ENCODE results near the gene CMSS1. TPM values are rescaled to one million over a fixed set of nuclear protein-coding genes. Genes with fewer than 3 reads are reported as not detected.

CMSS1 gene
- total RNA-seq, 1 experiment from 2014 or later: 64.1 TPM

GRCh38 chr3:100107221-100107814 lies 289.7 kb downstream of the CMSS1 start:
- no peak for TF ChIP-seq CTCF (IDR thresholded peaks at IDR 0.05 in 2 of 3, conservative IDR thresholded peaks at IDR 0.05 in 1 of 3; ENCODE audit: borderline replicate concordance in 1 of 3, insufficient read depth in 1 of 3, low read depth in 2 of 3, low read length in 2 of 3)
- no peak for TF ChIP-seq FOSL1 (IDR thresholded peaks at IDR 0.05; ENCODE audit: low read depth)
- no peak for TF ChIP-seq RAD21 (IDR thresholded peaks at IDR 0.05; ENCODE audit: low read depth)
- no peak for TF ChIP-seq YY1 (IDR thresholded peaks at IDR 0.05; ENCODE audit: extremely low read depth, insufficient replicate concordance, low read depth, low read length)
- no peak for TF ChIP-seq POLR2AphosphoS5 (IDR thresholded peaks at IDR 0.05; ENCODE audit: low read depth, low read length)
- no peak for TF ChIP-seq ATF3 (IDR thresholded peaks at IDR 0.05)
- no peak for TF ChIP-seq ZNF274 (IDR thresholded peaks at IDR 0.05; ENCODE audit: low read depth, low read length)
- TF ChIP-seq EGR1 (IDR thresholded peaks at IDR 0.05; ENCODE audit: low read depth): no peak
- TF ChIP-seq ZFX (IDR thresholded peaks at IDR 0.05): no peak
- TF ChIP-seq JUND (IDR thresholded peaks at IDR 0.05): no peak
- TF ChIP-seq SIN3A (IDR thresholded peaks at IDR 0.05; ENCODE audit: low read depth): no peak
- TF ChIP-seq EZH2phosphoT487 (IDR thresholded peaks at IDR 0.05; ENCODE audit: borderline replicate concordance): no peak
- TF ChIP-seq POLR2A (IDR thresholded peaks at IDR 0.05; ENCODE audit: borderline replicate concordance, extremely low read depth, insufficient read depth, insufficient read length): no peak
- TF ChIP-seq TCF7L2 (IDR thresholded peaks at IDR 0.05; ENCODE audit: borderline replicate concordance, extremely low read depth, insufficient read depth, insufficient read length): no peak
- TF ChIP-seq CBX3 (IDR thresholded peaks at IDR 0.05; ENCODE audit: low read depth): no peak
- no peak for TF ChIP-seq REST (IDR thresholded peaks at IDR 0.05; ENCODE audit: low read depth)
- no peak for TF ChIP-seq ELF1 (IDR thresholded peaks at IDR 0.05; ENCODE audit: borderline replicate concordance, low read depth)
- no peak for TF ChIP-seq SP1 (IDR thresholded peaks at IDR 0.05; ENCODE audit: low read depth)
- Histone ChIP-seq H3K4me1 (ENCODE audit: control insufficient read depth in 1 of 2, insufficient read depth in 2 of 2, low read length in 2 of 2) (no peaks in the 10 kb centered on the region), H3K4me2 (ENCODE audit: low read length) (no peak overlapping the region), H3K36me3 (ENCODE audit: control insufficient read depth in 1 of 2, insufficient read depth in 2 of 2, low read length in 2 of 2) (no peaks in the 10 kb centered on the region), H3K27me3 (ENCODE audit: insufficient read depth, low read length) (no peaks in the 10 kb centered on the region), H3K79me2 (ENCODE audit: insufficient read depth, low read length) (no peaks in the 10 kb centered on the region), H3K4me3 (replicated peaks in 1 of 2; ENCODE audit: low read depth in 1 of 2, low read length in 2 of 2) (no peak overlapping the region), H4K20me1 (ENCODE audit: insufficient read depth) (no peaks in the 10 kb centered on the region), H3K9me2 (ENCODE audit: insufficient read depth) (no peaks in the 10 kb centered on the region), H2AFZ (ENCODE audit: low read depth, low read length, poor library complexity, severe bottlenecking) (no peak overlapping the region), H3K9me3 (ENCODE audit: control insufficient read depth in 1 of 2, insufficient read depth in 1 of 2, low read depth in 1 of 2, low read length in 2 of 2) (no peaks in the 10 kb centered on the region), H3K27ac (ENCODE audit: low read depth, low read length) (no peak overlapping the region), H3K9ac (ENCODE audit: low read length) (no peak overlapping the region)
- ChIA-PET CTCF (no interaction called here), RAD21 (ENCODE audit: low non-redundant PET in 1 of 2, low total read pairs in 2 of 2, uncharacterized antibody in 2 of 2, unreplicated experiment in 2 of 2) (no interaction called here), POLR2A (no interaction called here)
- DNase-seq (ENCODE audit: low read depth, low spot score) (no peak), ATAC-seq (no peak)
- intact Hi-C loops (cut with micrococcal nuclease): no loop called here
- no TSS peak for BruUV-seq (replicated peaks)
